ENCODE measurements around the gene ELOVL6.
"Not testable (repeated sequence)": the region's sequence is repeated elsewhere in the genome, so short reads cannot be mapped to it uniquely, and the experiment has no call there.

GRCh38 chr4:110233581-110233980 lies 35.2 kb upstream of the ELOVL6 start:
- TF ChIP-seq CTCF, POLR2AphosphoS5 (IDR thresholded peaks at IDR 0.05): not testable (repeated sequence)
